GM23248 (cell line): ENCODE measurements around the gene TRIM22.
"Not testable (repeated sequence)": the region's sequence is repeated elsewhere in the genome, so short reads cannot be mapped to it uniquely, and the experiment has no call there.

Source experiments
- EZH2 ChIP-seq: fragments of 200-600 bp; sonication (generic); IDR thresholded peaks from 2 replicates; pipeline ENCODE4 v1.6.1; 2018; ENCODE audit warnings: antibody characterized with exemption, mild to moderate bottlenecking; ENCODE audit not compliant: insufficient read depth, poor library complexity, severe bottlenecking
- EZH2phosphoT487 ChIP-seq: fragments of 200-600 bp; sonication (generic); IDR thresholded peaks from 2 replicates; pipeline ENCODE4 v1.6.1; 2018; ENCODE audit warnings: antibody characterized with exemption, moderate library complexity, mild to moderate bottlenecking, low read depth; ENCODE audit not compliant: insufficient read depth

DNA sequence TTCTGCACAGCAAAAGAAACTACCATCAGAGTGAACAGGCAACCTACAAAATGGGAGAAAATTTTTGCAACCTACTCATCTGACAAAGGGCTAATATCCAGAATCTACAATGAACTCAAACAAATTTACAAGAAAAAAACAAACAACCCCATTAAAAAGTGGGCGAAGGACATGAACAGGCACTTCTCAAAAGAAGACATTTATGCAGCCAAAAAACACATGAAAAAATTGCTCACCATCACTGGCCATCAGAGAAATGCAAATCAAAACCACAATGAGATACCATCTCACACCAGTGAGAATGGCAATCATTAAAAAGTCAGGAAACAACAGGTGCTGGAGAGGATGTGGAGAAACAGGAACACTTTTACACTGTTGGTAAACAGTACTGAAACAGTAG is 26.9 kb downstream of the TRIM22 start:
- TF ChIP-seq EZH2, EZH2phosphoT487: not testable (repeated sequence)
